Astrocyte (in vitro differentiated cells and primary cell): ENCODE results near the gene CSPG5. TPM values are rescaled to one million over a fixed set of nuclear protein-coding genes. Genes with fewer than 3 reads are reported as not detected.
A peak's percentile ranks its signal among the peaks of the same experiment; 100 is the strongest.

Experiments used
- DNase-seq: peaks from one replicate; pipeline ENCODE4 v3.0.0-alpha.2; 2010; ENCODE audit warnings: low read depth
- FAIRE-seq: peaks from 2 replicates; lab custom pipeline; 2011; peaks lifted over from hg19 to GRCh38; lab: Jason Lieb, UNC
- H2AFZ ChIP-seq: 2 replicates; pipeline ENCODE4 v1.6.0; 2012; ENCODE audit warnings: low read depth, low read length, inconsistent platforms
- H3K27ac ChIP-seq: 2 replicates; pipeline ENCODE4 v1.5.1; 2011; ENCODE audit warnings: low read depth, low read length, inconsistent platforms
- H3K27me3 ChIP-seq: 2 replicates; pipeline ENCODE4 v1.6.0; 2011; ENCODE audit warnings: low read length, inconsistent platforms; ENCODE audit not compliant: insufficient read depth
- H3K36me3 ChIP-seq: 2 replicates; pipeline ENCODE4 v1.5.1; 2011; ENCODE audit warnings: low read length, inconsistent platforms; ENCODE audit not compliant: insufficient read depth
- H3K4me1 ChIP-seq: 2 replicates; pipeline ENCODE4 v1.5.1; 2011; ENCODE audit warnings: low read length, inconsistent platforms; ENCODE audit not compliant: insufficient read depth
- H3K4me2 ChIP-seq: 2 replicates; pipeline ENCODE4 v1.6.0; 2012; ENCODE audit warnings: low read length, inconsistent platforms
- H3K4me3 ChIP-seq: 2 replicates; pipeline ENCODE4 v1.5.1; 2011; ENCODE audit warnings: low read depth, mild to moderate bottlenecking, low read length, inconsistent platforms; ENCODE audit not compliant: insufficient read depth
- H3K79me2 ChIP-seq: 2 replicates; pipeline ENCODE4 v1.6.0; 2012; ENCODE audit warnings: mild to moderate bottlenecking, low read length, inconsistent platforms; ENCODE audit not compliant: insufficient read depth
- H3K9ac ChIP-seq: 2 replicates; pipeline ENCODE4 v1.6.0; 2012; ENCODE audit warnings: mild to moderate bottlenecking, low read length, inconsistent platforms
- H3K9me3 ChIP-seq: 2 replicates; pipeline ENCODE4 v1.5.1; 2012; ENCODE audit warnings: low read depth, mild to moderate bottlenecking, low read length, inconsistent platforms; ENCODE audit not compliant: insufficient read depth
- H4K20me1 ChIP-seq: 2 replicates; pipeline ENCODE4 v1.6.0; 2012; ENCODE audit warnings: low read length, inconsistent platforms; ENCODE audit not compliant: insufficient read depth
- H3K27ac Mint-ChIP-seq: one replicate; pipeline ENCODE4 v1.8.0; 2021; ENCODE audit warnings: mild to moderate bottlenecking, mixed read lengths; ENCODE audit not compliant: unreplicated experiment
- H3K27me3 Mint-ChIP-seq: one replicate; pipeline ENCODE4 v1.8.0; 2021; ENCODE audit warnings: low read depth, mixed read lengths; ENCODE audit not compliant: unreplicated experiment
- H3K36me3 Mint-ChIP-seq: one replicate; pipeline ENCODE4 v1.8.0; 2021; ENCODE audit warnings: low read depth, mixed read lengths; ENCODE audit not compliant: unreplicated experiment
- H3K4me1 Mint-ChIP-seq: one replicate; pipeline ENCODE4 v1.8.0; 2021; ENCODE audit warnings: low read depth, mixed read lengths; ENCODE audit not compliant: unreplicated experiment
- H3K4me3 Mint-ChIP-seq: one replicate; pipeline ENCODE4 v1.8.0; 2021; ENCODE audit warnings: mild to moderate bottlenecking, moderate library complexity, mixed read lengths; ENCODE audit not compliant: unreplicated experiment
- H3K9me3 Mint-ChIP-seq: one replicate; pipeline ENCODE4 v1.8.0; 2021; ENCODE audit warnings: mild to moderate bottlenecking, mixed read lengths; ENCODE audit not compliant: unreplicated experiment
- CTCF ChIP-seq: IDR thresholded peaks from 2 replicates; pipeline ENCODE4 v1.5.1; 2011; ENCODE audit warnings: low read depth, mild to moderate bottlenecking, inconsistent platforms, low read length, moderate library complexity; ENCODE audit not compliant: insufficient read depth
- EZH2 ChIP-seq: IDR thresholded peaks from 2 replicates; pipeline ENCODE4 v1.6.1; 2012; ENCODE audit warnings: mild to moderate bottlenecking, low read length, inconsistent platforms; ENCODE audit not compliant: insufficient read depth
- total RNA-seq: library from RNA; stranded (reverse); gene quantifications from 2 replicates; pipeline ENCODE4 v1.2.1, GENCODE V29; 2021

CSPG5 gene
- total RNA-seq, 1 donor from 2014 or later, result 1.2 TPM

- no peak overlapping the region for H3K9ac ChIP-seq
- H3K27ac Mint-ChIP-seq, result no peak overlapping the region
- H2AFZ ChIP-seq, result no peak overlapping the region
- peaks cover 6% of the 10 kb centered on the region for H3K4me1 Mint-ChIP-seq
- H3K27me3 Mint-ChIP-seq, result no peaks in the 10 kb centered on the region
- FAIRE-seq (no peak), DNase-seq (no peak)
- H3K4me2 ChIP-seq, result no peak overlapping the region
- no peak for TF ChIP-seq CTCF
- H3K4me3 ChIP-seq, result no peak overlapping the region
- peaks cover 15% of the 10 kb centered on the region for H3K36me3 Mint-ChIP-seq
- H3K36me3 ChIP-seq, result peaks cover 32% of the 10 kb centered on the region
- no peak overlapping the region for H3K4me3 Mint-ChIP-seq
- H3K9me3 ChIP-seq, result no peaks in the 10 kb centered on the region
- peaks cover 18% of the 10 kb centered on the region for H4K20me1 ChIP-seq
- no peaks in the 10 kb centered on the region for H3K9me3 Mint-ChIP-seq
- no peak overlapping the region for H3K27ac ChIP-seq
- H3K79me2 ChIP-seq, result no peaks in the 10 kb centered on the region
- no peaks in the 10 kb centered on the region for H3K27me3 ChIP-seq
- H3K4me1 ChIP-seq, result peaks cover 5% of the 10 kb centered on the region
Measured at GRCh38 chr3:47622671-47623461, 44.2 kb upstream of the CSPG5 start.

- H3K36me3 ChIP-seq, result peaks cover 27% of the 10 kb centered on the region
Measured at GRCh38 chr3:47617086-47618010, 38.7 kb upstream of the CSPG5 start.

More at GRCh38 chr3:47617086-47618010, 38.7 kb upstream of the CSPG5 start:
- H3K27ac ChIP-seq, result peak overlapping the region; percentile 9
- Mint-ChIP-seq H3K9me3 (no peaks in the 10 kb centered on the region), H3K27ac (peak overlapping the region; percentile 80), H3K36me3 (peaks cover 17% of the 10 kb centered on the region), H3K27me3 (no peaks in the 10 kb centered on the region), H3K4me1 (peaks cover 10% of the 10 kb centered on the region), H3K4me3 (no peak overlapping the region)
- FAIRE-seq, result no peak
- TF ChIP-seq CTCF (no peak), EZH2 (no peak)
- H3K9me3 ChIP-seq, result no peaks in the 10 kb centered on the region
- peak overlapping the region; percentile 31 for H3K4me2 ChIP-seq
- H3K9ac ChIP-seq, result no peak overlapping the region
- H4K20me1 ChIP-seq, result peaks cover 10% of the 10 kb centered on the region
- H3K27me3 ChIP-seq, result no peaks in the 10 kb centered on the region
- no peak overlapping the region for H2AFZ ChIP-seq
- peaks cover 43% of the 10 kb centered on the region for H3K4me1 ChIP-seq
- peak; percentile 8 for DNase-seq
- H3K4me3 ChIP-seq, result no peak overlapping the region
- no peaks in the 10 kb centered on the region for H3K79me2 ChIP-seq
